HepG2 (cell line): ENCODE data around the gene ACSL1.

Source experiments
- HHEX ChIP-seq: IDR thresholded peaks from 2 replicates; pipeline ENCODE4 v1.6.1; 2016; ENCODE audit warnings: control low read depth
- TF ChIP-seq, protein P1 (sequence below): sonication (generic); formaldehyde crosslinking; IDR thresholded peaks from 2 replicates; pipeline ENCODE4 v1.5.0; 2020; ENCODE audit warnings: missing genetic modification reagents

DNA sequence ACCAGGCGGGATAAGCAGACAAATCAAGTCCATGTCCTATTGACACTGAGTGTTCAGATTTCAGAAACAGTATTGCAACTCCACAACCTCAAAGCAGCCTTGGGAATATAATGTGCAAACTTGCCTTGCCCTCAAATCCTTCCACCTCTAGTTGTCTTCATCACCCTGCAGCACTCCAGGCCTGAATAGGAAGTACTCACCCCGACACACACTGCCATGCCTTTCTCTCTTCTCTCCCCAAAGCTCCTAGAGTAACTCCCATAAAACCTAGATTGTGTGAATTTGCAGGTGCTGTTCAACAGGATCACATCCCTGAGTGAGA lies 19.6 kb downstream of the ACSL1 start:
- TF ChIP-seq HHEX, result no peak
- TF ChIP-seq, protein P1, sequence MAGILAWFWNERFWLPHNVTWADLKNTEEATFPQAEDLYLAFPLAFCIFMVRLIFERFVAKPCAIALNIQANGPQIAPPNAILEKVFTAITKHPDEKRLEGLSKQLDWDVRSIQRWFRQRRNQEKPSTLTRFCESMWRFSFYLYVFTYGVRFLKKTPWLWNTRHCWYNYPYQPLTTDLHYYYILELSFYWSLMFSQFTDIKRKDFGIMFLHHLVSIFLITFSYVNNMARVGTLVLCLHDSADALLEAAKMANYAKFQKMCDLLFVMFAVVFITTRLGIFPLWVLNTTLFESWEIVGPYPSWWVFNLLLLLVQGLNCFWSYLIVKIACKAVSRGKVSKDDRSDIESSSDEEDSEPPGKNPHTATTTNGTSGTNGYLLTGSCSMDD, result no peak
